Measurements from ENCODE around the gene ATCAY.

DNA sequence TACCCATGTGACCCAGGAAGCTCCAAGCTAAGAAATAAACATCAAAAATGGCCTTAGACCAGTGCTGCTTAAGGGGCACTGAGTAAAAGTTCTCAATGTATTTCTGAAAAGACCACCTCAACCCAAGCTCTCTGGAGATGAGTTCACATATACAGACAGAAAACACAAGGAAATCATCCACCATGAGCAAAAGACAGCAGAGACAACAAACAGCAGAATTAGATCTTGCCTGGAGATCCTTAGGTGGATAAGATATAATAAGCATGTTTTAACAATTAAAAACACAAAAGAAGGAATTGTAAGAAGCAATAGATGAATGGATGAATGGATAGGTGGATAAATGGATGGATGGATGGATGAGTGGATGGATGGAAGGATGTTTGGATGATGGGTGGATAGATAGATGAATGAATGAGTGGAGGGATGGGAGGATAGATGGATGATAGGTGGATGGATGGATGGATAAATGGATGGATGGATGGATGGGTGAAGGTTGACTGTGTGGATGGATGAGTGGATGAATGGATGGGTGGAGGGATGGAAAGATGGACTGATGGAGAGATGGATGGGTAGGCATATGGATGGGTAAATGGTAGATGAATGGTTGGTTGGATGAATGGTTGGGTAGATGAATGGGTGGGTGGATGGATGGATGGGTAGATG lies 42.7 kb downstream of the ATCAY start:
- TF ChIP-seq, protein P1, sequence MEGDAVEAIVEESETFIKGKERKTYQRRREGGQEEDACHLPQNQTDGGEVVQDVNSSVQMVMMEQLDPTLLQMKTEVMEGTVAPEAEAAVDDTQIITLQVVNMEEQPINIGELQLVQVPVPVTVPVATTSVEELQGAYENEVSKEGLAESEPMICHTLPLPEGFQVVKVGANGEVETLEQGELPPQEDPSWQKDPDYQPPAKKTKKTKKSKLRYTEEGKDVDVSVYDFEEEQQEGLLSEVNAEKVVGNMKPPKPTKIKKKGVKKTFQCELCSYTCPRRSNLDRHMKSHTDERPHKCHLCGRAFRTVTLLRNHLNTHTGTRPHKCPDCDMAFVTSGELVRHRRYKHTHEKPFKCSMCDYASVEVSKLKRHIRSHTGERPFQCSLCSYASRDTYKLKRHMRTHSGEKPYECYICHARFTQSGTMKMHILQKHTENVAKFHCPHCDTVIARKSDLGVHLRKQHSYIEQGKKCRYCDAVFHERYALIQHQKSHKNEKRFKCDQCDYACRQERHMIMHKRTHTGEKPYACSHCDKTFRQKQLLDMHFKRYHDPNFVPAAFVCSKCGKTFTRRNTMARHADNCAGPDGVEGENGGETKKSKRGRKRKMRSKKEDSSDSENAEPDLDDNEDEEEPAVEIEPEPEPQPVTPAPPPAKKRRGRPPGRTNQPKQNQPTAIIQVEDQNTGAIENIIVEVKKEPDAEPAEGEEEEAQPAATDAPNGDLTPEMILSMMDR (IDR thresholded peaks at IDR 0.05): no peak
- TF ChIP-seq EZH2 (IDR thresholded peaks at IDR 0.05): no peak
